SU-DHL-6 (cell line): Measurements from ENCODE around the gene GNG8.

ENCODE experiments used
- H2AFZ ChIP-seq: fragments of 200-600 bp; sonication (generic); 2 replicates; pipeline ENCODE4 v1.6.1; 2014; ENCODE audit warnings: low read depth, mild to moderate bottlenecking, moderate library complexity, mixed read lengths, antibody characterized with exemption, low read length; ENCODE audit not compliant: severe bottlenecking
- H3F3A ChIP-seq: fragments of 200-600 bp; shearing (Covaris generic); 2 replicates; pipeline ENCODE4 v1.6.0; 2016; ENCODE audit warnings: antibody characterized with exemption, mild to moderate bottlenecking; ENCODE audit not compliant: insufficient read depth
- H3K27ac ChIP-seq: fragments of 200-600 bp; sonication (generic); 2 replicates; pipeline ENCODE4 v1.5.1; 2016; ENCODE audit warnings: low read depth, mild to moderate bottlenecking, low read length, moderate library complexity, mixed read lengths
- H3K27me3 ChIP-seq: fragments of 200-600 bp; sonication (generic), shearing (Covaris generic); 2 replicates; pipeline ENCODE4 v1.6.0; 2014; ENCODE audit warnings: mild to moderate bottlenecking, low read length
- H3K36me3 ChIP-seq: fragments of 200-600 bp; sonication (generic); 2 replicates; pipeline ENCODE4 v1.6.1; 2014; ENCODE audit warnings: mild to moderate bottlenecking, low read length, mixed read lengths
- H3K4me2 ChIP-seq: fragments of 300-600, 200-600 bp; shearing (Covaris generic), sonication (generic); 2 replicates; pipeline ENCODE4 v1.6.0; 2014; ENCODE audit warnings: low read length, low read depth, mild to moderate bottlenecking; ENCODE audit not compliant: poor library complexity, severe bottlenecking
- H3K4me3 ChIP-seq: fragments of 200-600 bp; sonication (generic); 2 replicates; pipeline ENCODE4 v1.5.1; 2014; ENCODE audit warnings: antibody characterized with exemption, low read length, mild to moderate bottlenecking, mixed read lengths; ENCODE audit not compliant: insufficient read depth, poor library complexity, severe bottlenecking
- H3K79me2 ChIP-seq: fragments of 200-600 bp; sonication (generic); 2 replicates; pipeline ENCODE4 v1.6.1; 2014; ENCODE audit warnings: mild to moderate bottlenecking, low read length, moderate library complexity; ENCODE audit not compliant: insufficient read depth
- H3K9ac ChIP-seq: fragments of 200-600 bp; sonication (generic); 2 replicates; pipeline ENCODE4 v1.7.0; 2014; ENCODE audit warnings: mild to moderate bottlenecking, low read length
- H3K9me2 ChIP-seq: fragments of 200-600 bp; sonication (generic); replicated peaks from 2 replicates; pipeline ENCODE4 v1.6.1; 2014; ENCODE audit warnings: low read length; ENCODE audit not compliant: insufficient read depth
- H3K9me3 ChIP-seq: fragments of 200-600 bp; sonication (generic); 2 replicates; pipeline ENCODE4 v1.6.1; 2014; ENCODE audit warnings: low read length, mixed read lengths; ENCODE audit not compliant: insufficient read depth
- H4K20me1 ChIP-seq: fragments of 200-600 bp; sonication (generic); 2 replicates; pipeline ENCODE4 v1.6.1; 2014; ENCODE audit warnings: low read depth, mild to moderate bottlenecking, antibody characterized with exemption, low read length, moderate library complexity, mixed read lengths
- EZH2phosphoT487 ChIP-seq: fragments of 200-600 bp; sonication (generic), shearing (Covaris generic); conservative IDR thresholded peaks from 2 replicates; pipeline ENCODE4 v1.6.1; 2018; ENCODE audit warnings: mild to moderate bottlenecking, antibody characterized with exemption, low read length, moderate library complexity, mixed read lengths
- TF ChIP-seq, protein P1 (sequence below): fragments of 200-600 bp; sonication (generic); IDR thresholded peaks from one replicate; pipeline ENCODE4 v1.5.1; 2017; ENCODE audit warnings: antibody characterized with exemption, mild to moderate bottlenecking, low read length, moderate library complexity; ENCODE audit not compliant: insufficient read depth, poor library complexity, severe bottlenecking

GNG8 gene

DNA sequence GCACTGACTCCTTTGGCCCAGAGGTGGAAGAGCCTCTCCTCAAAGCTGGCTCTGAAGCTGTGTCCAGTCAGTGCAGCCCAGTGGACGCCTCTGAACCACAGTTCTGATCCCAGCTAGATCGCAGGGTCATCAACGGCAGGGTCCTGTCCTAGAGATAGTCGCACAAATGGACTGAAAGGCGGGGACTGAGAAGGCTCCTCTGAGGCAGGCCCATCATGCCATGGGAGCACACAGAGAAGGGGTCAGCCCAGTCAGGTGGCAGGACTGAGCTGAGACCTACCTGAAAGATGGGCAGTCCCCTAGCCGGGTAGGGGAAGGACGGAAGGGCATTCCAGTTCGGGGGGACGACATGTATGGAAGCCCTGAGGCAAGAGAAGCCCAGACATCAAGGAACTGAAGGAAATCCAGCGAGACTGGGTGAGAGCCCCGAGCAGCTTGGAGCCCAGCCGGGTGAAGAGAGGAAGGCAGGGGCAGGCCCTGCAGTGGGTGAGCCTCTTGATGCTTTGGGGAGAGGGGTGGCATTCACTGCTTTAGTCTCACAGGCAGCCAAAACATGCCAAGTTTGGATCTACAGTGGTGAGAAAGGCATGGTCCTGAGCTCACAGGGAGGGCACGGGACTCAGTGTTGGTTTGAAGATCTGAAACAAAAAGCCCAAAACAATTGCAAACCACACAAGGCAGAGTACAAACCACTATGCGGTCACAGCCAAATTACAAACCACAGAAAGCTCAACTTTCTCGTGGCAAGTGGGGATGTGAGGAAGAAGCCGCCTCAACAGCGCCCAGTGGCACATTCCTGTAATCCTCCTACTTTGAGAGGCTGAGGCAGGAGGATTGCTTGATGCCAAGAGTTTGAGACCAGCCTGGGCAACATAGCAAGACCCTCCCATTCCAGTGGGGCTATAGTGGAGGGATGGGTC, 24.9 kb downstream of the GNG8 start:
- Histone ChIP-seq H4K20me1 (no peaks in the 10 kb centered on the region), H3K27ac (no peak overlapping the region), H3K9me3 (no peaks in the 10 kb centered on the region), H3F3A (peaks cover 5% of the 10 kb centered on the region; the same call in 1 of the 2 replicates), H3K4me2 (no peak overlapping the region), H2AFZ (no peak overlapping the region), H3K27me3 (no peaks in the 10 kb centered on the region), H3K9ac (no peak overlapping the region), H3K79me2 (no peaks in the 10 kb centered on the region), H3K9me2 (no peaks in the 10 kb centered on the region), H3K4me3 (no peak overlapping the region), H3K36me3 (no peaks in the 10 kb centered on the region)
- TF ChIP-seq, protein P1, sequence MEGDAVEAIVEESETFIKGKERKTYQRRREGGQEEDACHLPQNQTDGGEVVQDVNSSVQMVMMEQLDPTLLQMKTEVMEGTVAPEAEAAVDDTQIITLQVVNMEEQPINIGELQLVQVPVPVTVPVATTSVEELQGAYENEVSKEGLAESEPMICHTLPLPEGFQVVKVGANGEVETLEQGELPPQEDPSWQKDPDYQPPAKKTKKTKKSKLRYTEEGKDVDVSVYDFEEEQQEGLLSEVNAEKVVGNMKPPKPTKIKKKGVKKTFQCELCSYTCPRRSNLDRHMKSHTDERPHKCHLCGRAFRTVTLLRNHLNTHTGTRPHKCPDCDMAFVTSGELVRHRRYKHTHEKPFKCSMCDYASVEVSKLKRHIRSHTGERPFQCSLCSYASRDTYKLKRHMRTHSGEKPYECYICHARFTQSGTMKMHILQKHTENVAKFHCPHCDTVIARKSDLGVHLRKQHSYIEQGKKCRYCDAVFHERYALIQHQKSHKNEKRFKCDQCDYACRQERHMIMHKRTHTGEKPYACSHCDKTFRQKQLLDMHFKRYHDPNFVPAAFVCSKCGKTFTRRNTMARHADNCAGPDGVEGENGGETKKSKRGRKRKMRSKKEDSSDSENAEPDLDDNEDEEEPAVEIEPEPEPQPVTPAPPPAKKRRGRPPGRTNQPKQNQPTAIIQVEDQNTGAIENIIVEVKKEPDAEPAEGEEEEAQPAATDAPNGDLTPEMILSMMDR = no peak
- no peak for TF ChIP-seq EZH2phosphoT487

DNA sequence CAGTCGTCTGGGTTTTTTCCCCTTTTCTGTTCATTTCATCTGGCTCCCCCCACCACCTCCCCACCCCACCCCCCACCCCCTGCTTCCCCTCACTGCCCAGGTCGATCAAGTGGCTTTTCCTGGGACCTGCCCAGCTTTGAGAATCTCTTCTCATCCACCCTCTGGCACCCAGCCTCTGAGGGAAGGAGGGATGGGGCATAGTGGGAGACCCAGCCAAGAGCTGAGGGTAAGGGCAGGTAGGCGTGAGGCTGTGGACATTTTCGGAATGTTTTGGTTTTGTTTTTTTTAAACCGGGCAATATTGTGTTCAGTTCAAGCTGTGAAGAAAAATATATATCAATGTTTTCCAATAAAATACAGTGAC, 25.6 kb downstream of the GNG8 start:
- H3K9ac ChIP-seq = no peak overlapping the region
- H3K4me2 ChIP-seq = no peak overlapping the region
- H3K9me3 ChIP-seq = no peaks in the 10 kb centered on the region
- no peaks in the 10 kb centered on the region for H3K9me2 ChIP-seq
- H3K79me2 ChIP-seq = peaks cover 5% of the 10 kb centered on the region; the same call in 1 of the 2 replicates
- TF ChIP-seq, protein P1 = no peak
- TF ChIP-seq EZH2phosphoT487 = no peak
- H4K20me1 ChIP-seq = no peaks in the 10 kb centered on the region
- peaks cover 5% of the 10 kb centered on the region; the same call in 1 of the 2 replicates for H3F3A ChIP-seq
- no peak overlapping the region for H3K27ac ChIP-seq
- H2AFZ ChIP-seq = no peak overlapping the region
- H3K27me3 ChIP-seq = no peaks in the 10 kb centered on the region
- H3K36me3 ChIP-seq = no peaks in the 10 kb centered on the region
- no peak overlapping the region for H3K4me3 ChIP-seq

DNA sequence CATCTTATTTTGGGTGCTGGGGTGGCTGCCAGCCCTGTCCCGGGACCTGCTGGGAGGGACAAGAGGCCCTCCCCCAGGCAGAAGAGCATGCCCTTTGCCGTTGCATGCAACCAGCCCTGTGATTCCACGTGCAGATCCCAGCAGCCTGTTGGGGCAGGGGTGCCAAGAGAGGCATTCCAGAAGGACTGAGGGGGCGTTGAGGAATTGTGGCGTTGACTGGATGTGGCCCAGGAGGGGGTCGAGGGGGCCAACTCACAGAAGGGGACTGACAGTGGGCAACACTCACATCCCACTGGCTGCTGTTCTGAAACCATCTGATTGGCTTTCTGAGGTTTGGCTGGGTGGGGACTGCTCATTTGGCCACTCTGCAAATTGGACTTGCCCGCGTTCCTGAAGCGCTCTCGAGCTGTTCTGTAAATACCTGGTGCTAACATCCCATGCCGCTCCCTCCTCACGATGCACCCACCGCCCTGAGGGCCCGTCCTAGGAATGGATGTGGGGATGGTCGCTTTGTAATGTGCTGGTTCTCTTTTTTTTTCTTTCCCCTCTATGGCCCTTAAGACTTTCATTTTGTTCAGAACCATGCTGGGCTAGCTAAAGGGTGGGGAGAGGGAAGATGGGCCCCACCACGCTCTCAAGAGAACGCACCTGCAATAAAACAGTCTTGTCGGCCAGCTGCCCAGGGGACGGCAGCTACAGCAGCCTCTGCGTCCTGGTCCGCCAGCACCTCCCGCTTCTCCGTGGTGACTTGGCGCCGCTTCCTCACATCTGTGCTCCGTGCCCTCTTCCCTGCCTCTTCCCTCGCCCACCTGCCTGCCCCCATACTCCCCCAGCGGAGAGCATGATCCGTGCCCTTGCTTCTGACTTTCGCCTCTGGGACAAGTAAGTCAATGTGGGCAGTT, 26.2 kb downstream of the GNG8 start:
- TF ChIP-seq, protein P1 = no peak
- no peak for TF ChIP-seq EZH2phosphoT487
- peaks cover 5% of the 10 kb centered on the region; the same call in 1 of the 2 replicates for H3F3A ChIP-seq

More for the DNA sequence above, 26.2 kb downstream of the GNG8 start:
- peaks cover 11% of the 10 kb centered on the region for H3K79me2 ChIP-seq
- H4K20me1 ChIP-seq = no peaks in the 10 kb centered on the region
- H2AFZ ChIP-seq = no peak overlapping the region
- no peaks in the 10 kb centered on the region for H3K9me2 ChIP-seq
- H3K9me3 ChIP-seq = no peaks in the 10 kb centered on the region
- no peaks in the 10 kb centered on the region for H3K36me3 ChIP-seq
- H3K27me3 ChIP-seq = no peaks in the 10 kb centered on the region
- H3K9ac ChIP-seq = no peak overlapping the region
- H3K4me3 ChIP-seq = no peak overlapping the region
- H3K27ac ChIP-seq = no peak overlapping the region
- H3K4me2 ChIP-seq = no peak overlapping the region
